Sciatic nerve (tissue), 2 donors: ENCODE measurements around the gene LRCH1. TPM values are rescaled to one million over a fixed set of nuclear protein-coding genes. Genes with fewer than 3 reads are reported as not detected.
A peak's percentile ranks its signal among the peaks of the same experiment; 100 is the strongest.

Source experiments
- ATAC-seq: fragments of 200-7000 bp; cut with Tn5 transposase; one replicate; pipeline ENCODE4 v1.9.1; 2020; ENCODE audit warnings: mild to moderate bottlenecking, moderate library complexity
- DNase-seq: peaks from one replicate; pipeline ENCODE4 v3.0.0-alpha.2; 2020; ENCODE audit warnings: low spot score
- intact Hi-C: fragments of 100-400 bp; cut with DNase I; formaldehyde crosslinking; loops from one replicate; pipeline ENCODE4 v1.14.2; 2022
- total RNA-seq: library from RNA; stranded (reverse); fragmentation: NEBNext Ultra II Directional; extraction: Animal tissue kit (Norgen Biotek cat#: 25700); gene quantifications from one replicate; pipeline ENCODE4 v1.2.1, GENCODE V29; 2021
- donor health status: DM: no; HTN: no; CAD: no.
- donor health status: DM: no; HTN: no; CAD: no.

LRCH1 gene
- total RNA-seq, 1 donor from 2014 or later, result 28.2 TPM

- intact Hi-C loops, result no loop called here
- ATAC-seq (no peak), DNase-seq (no peak)
Observed at GRCh38 chr13:46642254-46642653, 89.3 kb downstream of the LRCH1 start.

GRCh38 chr13:46643165-46643777 is 90.3 kb downstream of the LRCH1 start:
- ATAC-seq (no peak), DNase-seq (no peak)
- intact Hi-C loops, result no loop called here

- no peak for ATAC-seq
- DNase-seq, result no peak
- intact Hi-C loops, result no loop called here
Observed at GRCh38 chr13:46644816-46645215, 91.8 kb downstream of the LRCH1 start.

GRCh38 chr13:46647512-46648065 is 94.6 kb downstream of the LRCH1 start:
- DNase-seq (no peak), ATAC-seq (no peak)
- intact Hi-C loops, result no loop called here

- ATAC-seq, result peak; percentile 24
- intact Hi-C loops, result no loop called here
- no peak for DNase-seq
Observed at GRCh38 chr13:46648166-46648607, 95.2 kb downstream of the LRCH1 start.

GRCh38 chr13:46649816-46650215 is 96.8 kb downstream of the LRCH1 start:
- intact Hi-C loops, result no loop called here
- ATAC-seq, result no peak
- no peak for DNase-seq

GRCh38 chr13:46654951-46655350 is 102.0 kb downstream of the LRCH1 start:
- intact Hi-C loops, result no loop called here
- no peak for DNase-seq
- no peak for ATAC-seq

- DNase-seq (no peak), ATAC-seq (peak; percentile 48)
- intact Hi-C loops, result no loop called here
Observed at GRCh38 chr13:46655377-46656180, 102.6 kb downstream of the LRCH1 start.

GRCh38 chr13:46656786-46657185 is 103.8 kb downstream of the LRCH1 start:
- intact Hi-C loops, result no loop called here
- DNase-seq (no peak), ATAC-seq (no peak)

- ATAC-seq (no peak), DNase-seq (no peak)
- intact Hi-C loops, result no loop called here
Observed at GRCh38 chr13:46659413-46660065, 106.6 kb downstream of the LRCH1 start.

GRCh38 chr13:46660416-46660815 is 107.4 kb downstream of the LRCH1 start:
- no peak for DNase-seq
- intact Hi-C loops, result no loop called here

GRCh38 chr13:46660857-46661256 is 107.9 kb downstream of the LRCH1 start:
- intact Hi-C loops, result no loop called here
- ATAC-seq, result no peak

More at GRCh38 chr13:46660416-46660815, 107.4 kb downstream of the LRCH1 start:
- ATAC-seq, result no peak

GRCh38 chr13:46662690-46663089 is 109.7 kb downstream of the LRCH1 start:
- intact Hi-C loops, result no loop called here
- no peak for ATAC-seq
- no peak for DNase-seq

More at GRCh38 chr13:46660857-46661256, 107.9 kb downstream of the LRCH1 start:
- DNase-seq, result no peak

GRCh38 chr13:46663206-46664037 is 110.5 kb downstream of the LRCH1 start:
- intact Hi-C loops, result no loop called here
- ATAC-seq (no peak), DNase-seq (no peak)

- no peak for ATAC-seq
- no peak for DNase-seq
- intact Hi-C loops, result no loop called here
Observed at GRCh38 chr13:46664195-46664594, 111.2 kb downstream of the LRCH1 start.

- intact Hi-C loops, result no loop called here
- ATAC-seq, result no peak
- no peak for DNase-seq
Observed at GRCh38 chr13:46665248-46665632, 112.3 kb downstream of the LRCH1 start.

- ATAC-seq (no peak), DNase-seq (no peak)
- intact Hi-C loops, result no loop called here
Observed at GRCh38 chr13:46665633-46666482, 112.9 kb downstream of the LRCH1 start.
